ENCODE results near the gene EPB41L5.
A peak's percentile ranks its signal among the peaks of the same experiment; 100 is the strongest.
"Not testable (repeated sequence)": the region's sequence is repeated elsewhere in the genome, so short reads cannot be mapped to it uniquely, and the experiment has no call there.

EPB41L5 gene

GRCh38 chr2:120032297-120032696 is 19.4 kb downstream of the EPB41L5 start:
- DNase-seq = no peak

DNA sequence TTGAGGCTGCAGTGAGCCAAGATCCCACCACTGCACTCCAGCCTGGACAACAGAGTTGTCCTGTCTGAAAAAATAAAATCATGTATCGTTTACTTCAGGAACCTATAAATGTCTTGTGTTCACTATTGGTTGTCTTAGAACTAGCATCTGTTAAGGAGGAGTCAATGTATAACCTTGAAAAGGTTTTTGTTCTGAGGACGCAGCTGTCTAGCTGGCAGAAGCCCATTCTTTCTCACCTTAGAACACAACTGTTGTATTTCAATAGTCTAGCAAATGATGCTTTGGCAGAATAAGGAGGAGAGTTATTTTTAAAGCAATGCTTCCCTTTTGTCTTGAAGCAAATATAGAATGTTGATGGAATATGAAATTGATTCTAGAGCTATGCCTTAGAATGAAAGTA is 21.1 kb downstream of the EPB41L5 start:
- no peak for DNase-seq

GRCh38 chr2:120034621-120035020 is 21.7 kb downstream of the EPB41L5 start:
- no peak for DNase-seq

DNA sequence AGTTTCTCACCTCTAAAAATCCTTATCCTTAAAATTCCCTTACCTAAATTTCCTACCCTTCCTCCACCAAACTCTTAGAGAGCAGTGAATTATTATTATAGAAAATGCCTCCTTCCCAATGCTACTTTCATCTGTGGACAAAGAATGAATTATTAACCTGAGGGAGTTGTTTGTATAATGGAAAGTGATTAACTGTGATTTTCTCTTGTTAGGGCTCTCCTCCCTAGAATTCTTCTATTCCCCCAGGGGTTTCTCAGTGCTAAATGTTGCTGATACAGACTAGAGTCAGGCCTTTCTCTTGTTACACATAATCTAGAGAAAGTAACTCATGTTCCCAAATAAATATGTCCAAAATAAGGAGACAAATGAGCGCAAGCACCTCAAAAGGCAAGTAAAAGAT is 23.3 kb downstream of the EPB41L5 start:
- DNase-seq = no peak

DNA sequence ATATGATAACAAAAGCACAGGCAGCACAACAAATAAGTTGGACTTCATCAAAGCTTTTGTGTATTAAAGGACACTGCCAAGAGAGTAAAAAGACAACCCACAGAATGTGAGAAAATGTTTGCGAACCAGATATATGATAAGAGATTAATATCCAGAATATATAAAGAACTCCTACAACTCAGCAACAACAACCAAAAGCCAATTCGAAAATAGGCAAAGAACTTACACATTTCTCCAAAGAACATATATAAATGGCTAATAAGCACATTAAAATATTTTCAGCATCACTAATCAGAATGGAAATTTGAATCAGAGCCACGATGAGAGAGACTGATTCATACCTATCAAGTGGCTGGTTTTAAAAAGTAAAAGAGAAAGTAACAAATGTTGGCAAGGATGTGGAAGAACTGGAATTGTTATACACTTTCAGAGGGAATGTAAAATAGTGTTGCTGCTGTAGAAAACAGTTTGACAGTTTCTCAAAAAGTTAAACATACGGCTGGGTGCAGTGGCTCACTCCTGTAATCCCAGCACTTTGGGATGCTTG is 25.2 kb downstream of the EPB41L5 start:
- no peak for DNase-seq

GRCh38 chr2:120042359-120042758 is 29.5 kb downstream of the EPB41L5 start:
- no peak for DNase-seq

GRCh38 chr2:120044336-120044735 is 31.5 kb downstream of the EPB41L5 start:
- no peak for DNase-seq

GRCh38 chr2:120045775-120046174 is 32.9 kb downstream of the EPB41L5 start:
- not testable (repeated sequence) for DNase-seq

DNA sequence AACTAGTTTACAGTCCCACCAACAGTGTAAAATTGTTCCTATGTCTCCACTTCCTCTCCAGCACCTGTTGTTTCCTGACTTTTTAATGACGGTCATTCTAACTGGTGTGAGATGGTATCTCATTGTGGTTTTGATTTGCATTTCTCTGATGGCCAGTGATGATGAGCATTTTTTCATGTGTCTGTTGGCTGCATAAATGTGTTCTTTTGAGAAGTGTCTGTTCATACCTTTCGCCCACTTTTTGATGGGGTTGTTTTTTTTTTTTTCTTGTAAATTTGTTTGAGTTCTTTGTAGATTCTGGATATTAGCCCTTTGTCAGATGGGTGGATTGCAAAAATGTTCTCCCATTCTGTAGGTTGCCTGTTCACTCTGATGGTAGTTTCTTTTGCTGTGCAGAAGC is 33.4 kb downstream of the EPB41L5 start:
- not testable (repeated sequence) for DNase-seq

GRCh38 chr2:120052597-120052996 is 39.7 kb downstream of the EPB41L5 start:
- DNase-seq = no peak

DNA sequence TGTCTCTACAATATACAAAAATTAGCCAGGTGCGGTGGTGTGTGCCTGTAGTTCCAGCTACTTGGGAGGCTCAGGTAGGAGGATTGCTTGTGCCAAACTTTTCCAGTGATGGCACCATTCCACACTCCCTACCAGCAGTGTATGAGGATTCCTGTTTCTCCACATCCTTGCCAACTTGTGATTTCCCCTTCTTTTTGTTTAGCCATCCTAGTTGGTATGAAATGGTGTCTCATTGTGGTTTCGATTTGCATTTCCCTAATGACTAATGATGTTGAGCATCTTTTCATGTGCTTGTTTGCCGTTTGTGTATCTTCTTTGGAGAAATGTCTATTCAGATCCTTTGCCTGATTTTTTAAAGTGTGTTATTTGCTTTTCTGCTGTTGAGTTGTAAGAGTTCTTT is 41.0 kb downstream of the EPB41L5 start:
- no peak for DNase-seq

DNA sequence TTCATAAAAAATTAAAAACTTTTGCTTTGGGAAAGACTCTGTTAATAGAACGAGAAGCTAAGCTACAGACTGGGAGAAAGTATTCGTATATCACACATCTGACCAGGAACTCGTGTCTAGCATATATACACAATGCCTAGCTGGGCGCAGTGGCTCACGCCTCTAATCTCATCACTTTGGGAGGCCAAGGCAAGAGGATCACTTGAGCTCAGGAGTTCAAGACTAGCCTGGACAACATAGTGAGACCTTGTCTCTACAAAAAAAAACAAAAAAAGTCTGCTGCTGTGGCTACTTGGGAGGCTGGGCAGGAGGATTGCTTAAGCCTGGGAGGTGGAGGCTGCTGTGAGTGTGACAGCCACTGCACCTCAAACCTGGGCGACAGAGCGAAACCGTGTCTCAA is 46.6 kb downstream of the EPB41L5 start:
- DNase-seq = no peak

- DNase-seq = no peak
Measured at GRCh38 chr2:120060088-120060623, 47.3 kb downstream of the EPB41L5 start.

DNA sequence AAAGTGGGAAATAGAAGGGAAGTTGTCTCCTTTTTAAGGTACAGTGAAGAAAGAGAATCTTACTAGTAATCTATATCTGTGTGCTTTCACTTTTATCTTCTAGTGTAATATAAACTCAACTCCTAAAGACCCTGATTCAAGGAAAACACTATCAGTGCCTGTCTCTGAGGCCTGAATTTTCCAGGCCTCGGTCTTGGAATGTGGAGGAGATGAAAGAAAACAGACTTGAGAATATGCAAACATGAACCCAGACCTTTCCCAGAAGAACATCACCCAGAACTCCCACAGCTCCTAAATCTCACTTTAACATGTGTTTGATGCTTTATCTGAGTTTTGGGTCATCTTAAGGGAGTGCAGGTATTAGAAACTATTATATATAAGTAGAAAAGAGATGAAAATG is 51.8 kb downstream of the EPB41L5 start:
- DNase-seq = no peak

GRCh38 chr2:120066800-120067547 is 54.1 kb downstream of the EPB41L5 start:
- DNase-seq = peak; percentile 88

GRCh38 chr2:120068040-120068658 is 55.3 kb downstream of the EPB41L5 start:
- DNase-seq = peak; percentile 54

DNA sequence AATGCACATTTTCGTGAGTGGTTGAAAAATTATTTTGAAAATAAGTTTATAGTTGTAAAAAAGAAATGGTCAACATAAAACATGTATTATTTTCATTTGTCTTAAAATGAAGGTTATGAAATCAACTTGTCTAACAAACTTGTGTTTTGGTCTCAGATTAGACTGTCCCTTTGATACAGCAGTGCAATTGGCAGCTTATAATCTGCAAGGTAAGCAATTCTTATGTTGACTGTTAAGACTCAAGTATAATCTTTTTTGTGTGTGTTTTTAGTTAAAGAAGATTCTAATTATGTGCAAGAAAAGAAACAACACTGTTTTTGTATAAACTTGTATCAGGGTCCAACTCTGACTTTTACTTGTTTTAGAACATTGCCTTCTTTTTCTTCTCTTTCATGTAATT is 62.7 kb downstream of the EPB41L5 start:
- no peak for DNase-seq

GRCh38 chr2:120077896-120078295 is 65.0 kb downstream of the EPB41L5 start:
- DNase-seq = no peak

GRCh38 chr2:120079647-120080046 is 66.8 kb downstream of the EPB41L5 start:
- DNase-seq = no peak

DNA sequence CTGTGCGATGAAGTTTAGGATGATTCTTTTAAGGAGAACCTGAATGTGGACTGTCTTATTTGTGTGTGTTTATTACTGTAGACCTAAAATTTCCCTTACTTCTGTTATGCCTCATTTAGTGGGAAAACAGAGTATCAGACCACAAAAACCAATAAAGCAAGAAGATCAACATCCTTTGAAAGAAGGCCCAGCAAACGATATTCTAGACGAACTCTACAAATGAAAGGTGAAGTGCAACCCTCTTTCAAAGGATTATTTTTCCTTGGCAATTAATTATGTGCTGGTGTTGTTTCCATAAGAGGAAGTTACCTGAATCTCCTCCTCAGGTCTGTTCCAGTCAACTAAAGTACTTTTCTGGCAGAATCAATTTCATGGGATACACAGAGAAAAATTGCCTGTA is 78.6 kb downstream of the EPB41L5 start:
- no peak for DNase-seq

DNA sequence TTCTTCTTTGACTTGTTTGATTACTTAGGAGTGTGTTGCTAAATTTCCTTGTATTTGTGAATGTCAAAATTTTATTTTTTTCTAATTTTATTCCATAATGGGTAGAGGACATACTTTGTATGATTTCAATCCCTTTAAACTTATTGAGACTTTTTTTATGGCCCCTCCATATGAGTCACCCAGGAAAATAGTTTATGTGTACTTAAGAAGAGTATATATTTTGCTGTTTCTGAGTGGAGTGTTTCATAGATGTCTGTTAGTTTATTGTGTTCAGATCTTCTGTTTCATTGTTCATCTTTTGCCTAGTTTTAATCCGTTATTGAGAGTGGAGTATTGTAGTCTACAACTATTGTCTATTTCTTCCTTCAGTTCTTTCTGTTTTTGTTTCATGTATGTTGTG is 81.9 kb downstream of the EPB41L5 start:
- no peak for DNase-seq

GRCh38 chr2:120100627-120101026 is 87.8 kb downstream of the EPB41L5 start:
- no peak for DNase-seq

- DNase-seq = no peak
Measured at GRCh38 chr2:120103723-120104467, 91.0 kb downstream of the EPB41L5 start.
